Measurements from ENCODE around the gene CTSL.

CTSL gene

GRCh38 chr9:87776481-87777379 lies 50.8 kb downstream of the CTSL start:
- TF ChIP-seq CTCF (IDR thresholded peaks at IDR 0.05; ENCODE audit: insufficient read depth, missing control alignments) = no peak
- FAIRE-seq (no peak), DNase-seq (ENCODE audit: insufficient read length, low spot score) (no peak)

- no peak for FAIRE-seq
- no peak for DNase-seq (ENCODE audit: insufficient read length, low spot score)
- no peak for TF ChIP-seq CTCF (IDR thresholded peaks at IDR 0.05; ENCODE audit: insufficient read depth, missing control alignments)
Observed at GRCh38 chr9:87778996-87779395, 53.1 kb downstream of the CTSL start.

Measured in D721Med (cell line).